Measurements from ENCODE around the gene PRPF8. TPM values are rescaled to one million over a fixed set of nuclear protein-coding genes. Genes with fewer than 3 reads are reported as not detected.

The PRPF8 gene
- total and polyA plus RNA-seq, 4 donors, result 50.2 to 110 (median 82.3) TPM

DNA sequence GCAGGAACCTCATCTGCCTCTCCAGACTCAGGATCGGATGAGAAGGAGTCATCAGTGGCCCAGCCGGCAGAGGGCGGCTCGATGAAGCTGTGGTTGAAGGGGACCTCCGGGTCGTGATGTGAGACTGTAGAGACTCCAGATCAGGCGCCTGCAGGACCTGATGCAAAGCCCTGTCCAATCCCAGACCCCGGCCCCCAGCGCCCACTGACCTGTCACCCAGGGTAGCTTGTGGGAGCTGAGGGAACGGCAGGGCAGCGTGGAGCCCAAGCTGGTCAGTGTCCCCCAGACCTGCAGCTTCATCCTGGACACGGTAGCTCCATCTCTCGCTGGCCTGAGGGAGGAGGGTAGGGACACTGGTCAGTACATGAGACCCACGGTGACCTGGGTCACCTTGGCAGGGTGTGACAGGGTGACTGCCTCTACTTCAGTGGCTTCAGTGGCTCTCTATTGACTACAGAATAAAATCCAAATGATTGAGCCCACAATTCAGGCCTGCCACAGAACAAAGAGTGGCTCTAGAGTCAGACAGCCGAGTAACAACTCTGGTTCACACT, 47.9 kb downstream of the PRPF8 start (continued):
- TF ChIP-seq, protein P1, sequence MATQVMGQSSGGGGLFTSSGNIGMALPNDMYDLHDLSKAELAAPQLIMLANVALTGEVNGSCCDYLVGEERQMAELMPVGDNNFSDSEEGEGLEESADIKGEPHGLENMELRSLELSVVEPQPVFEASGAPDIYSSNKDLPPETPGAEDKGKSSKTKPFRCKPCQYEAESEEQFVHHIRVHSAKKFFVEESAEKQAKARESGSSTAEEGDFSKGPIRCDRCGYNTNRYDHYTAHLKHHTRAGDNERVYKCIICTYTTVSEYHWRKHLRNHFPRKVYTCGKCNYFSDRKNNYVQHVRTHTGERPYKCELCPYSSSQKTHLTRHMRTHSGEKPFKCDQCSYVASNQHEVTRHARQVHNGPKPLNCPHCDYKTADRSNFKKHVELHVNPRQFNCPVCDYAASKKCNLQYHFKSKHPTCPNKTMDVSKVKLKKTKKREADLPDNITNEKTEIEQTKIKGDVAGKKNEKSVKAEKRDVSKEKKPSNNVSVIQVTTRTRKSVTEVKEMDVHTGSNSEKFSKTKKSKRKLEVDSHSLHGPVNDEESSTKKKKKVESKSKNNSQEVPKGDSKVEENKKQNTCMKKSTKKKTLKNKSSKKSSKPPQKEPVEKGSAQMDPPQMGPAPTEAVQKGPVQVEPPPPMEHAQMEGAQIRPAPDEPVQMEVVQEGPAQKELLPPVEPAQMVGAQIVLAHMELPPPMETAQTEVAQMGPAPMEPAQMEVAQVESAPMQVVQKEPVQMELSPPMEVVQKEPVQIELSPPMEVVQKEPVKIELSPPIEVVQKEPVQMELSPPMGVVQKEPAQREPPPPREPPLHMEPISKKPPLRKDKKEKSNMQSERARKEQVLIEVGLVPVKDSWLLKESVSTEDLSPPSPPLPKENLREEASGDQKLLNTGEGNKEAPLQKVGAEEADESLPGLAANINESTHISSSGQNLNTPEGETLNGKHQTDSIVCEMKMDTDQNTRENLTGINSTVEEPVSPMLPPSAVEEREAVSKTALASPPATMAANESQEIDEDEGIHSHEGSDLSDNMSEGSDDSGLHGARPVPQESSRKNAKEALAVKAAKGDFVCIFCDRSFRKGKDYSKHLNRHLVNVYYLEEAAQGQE (IDR thresholded peaks at IDR 0.05), result no peak
- TF ChIP-seq HNF4A (conservative IDR thresholded peaks at IDR 0.05), result no peak
- no peak for TF ChIP-seq EGR1 (IDR thresholded peaks at IDR 0.05; ENCODE audit: low read depth in 2 of 2)
- no peak for TF ChIP-seq SP1 (IDR thresholded peaks at IDR 0.05)
- no peak for TF ChIP-seq TAF1 (conservative IDR thresholded peaks at IDR 0.05)
- TF ChIP-seq, protein P2, sequence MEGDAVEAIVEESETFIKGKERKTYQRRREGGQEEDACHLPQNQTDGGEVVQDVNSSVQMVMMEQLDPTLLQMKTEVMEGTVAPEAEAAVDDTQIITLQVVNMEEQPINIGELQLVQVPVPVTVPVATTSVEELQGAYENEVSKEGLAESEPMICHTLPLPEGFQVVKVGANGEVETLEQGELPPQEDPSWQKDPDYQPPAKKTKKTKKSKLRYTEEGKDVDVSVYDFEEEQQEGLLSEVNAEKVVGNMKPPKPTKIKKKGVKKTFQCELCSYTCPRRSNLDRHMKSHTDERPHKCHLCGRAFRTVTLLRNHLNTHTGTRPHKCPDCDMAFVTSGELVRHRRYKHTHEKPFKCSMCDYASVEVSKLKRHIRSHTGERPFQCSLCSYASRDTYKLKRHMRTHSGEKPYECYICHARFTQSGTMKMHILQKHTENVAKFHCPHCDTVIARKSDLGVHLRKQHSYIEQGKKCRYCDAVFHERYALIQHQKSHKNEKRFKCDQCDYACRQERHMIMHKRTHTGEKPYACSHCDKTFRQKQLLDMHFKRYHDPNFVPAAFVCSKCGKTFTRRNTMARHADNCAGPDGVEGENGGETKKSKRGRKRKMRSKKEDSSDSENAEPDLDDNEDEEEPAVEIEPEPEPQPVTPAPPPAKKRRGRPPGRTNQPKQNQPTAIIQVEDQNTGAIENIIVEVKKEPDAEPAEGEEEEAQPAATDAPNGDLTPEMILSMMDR (IDR thresholded peaks at IDR 0.05; ENCODE audit: low read depth, low read length, missing input control), result no peak

DNA sequence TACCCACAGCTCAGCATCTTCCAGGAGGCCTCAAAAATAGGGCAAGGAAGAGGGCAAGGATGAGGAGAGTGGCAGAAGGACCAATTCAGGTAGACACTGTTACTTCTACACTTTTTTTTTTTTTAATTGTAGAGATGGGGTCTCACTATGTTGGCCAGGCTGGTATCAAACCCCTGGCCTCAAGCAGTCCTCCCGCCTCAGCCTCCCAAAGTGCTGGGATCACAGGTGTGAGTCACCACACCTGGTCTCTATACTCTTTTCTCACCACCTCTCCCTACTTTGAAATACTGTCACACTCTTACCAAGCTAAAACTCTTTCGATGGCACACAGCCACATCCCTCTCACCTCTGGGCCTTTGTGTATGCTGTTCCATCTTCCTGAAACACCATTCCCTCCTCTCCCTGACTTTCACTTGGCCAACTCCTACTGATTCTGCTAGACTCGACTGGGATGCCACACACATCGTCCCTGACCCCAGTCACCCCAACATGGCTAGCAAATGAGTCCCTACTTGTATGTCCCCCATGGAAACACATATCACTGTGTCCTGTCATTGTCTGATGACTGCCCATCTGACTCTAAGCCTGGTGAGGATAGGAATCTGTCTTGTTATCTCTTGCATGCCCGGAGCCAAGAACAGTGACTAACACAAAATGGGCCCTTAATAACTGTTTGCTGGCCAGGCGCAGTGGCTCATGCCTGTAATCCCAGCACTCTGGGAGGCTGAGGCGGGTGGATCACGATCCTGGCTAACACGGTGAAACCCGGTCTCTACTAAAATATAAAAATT, 48.8 kb downstream of the PRPF8 start:
- Histone ChIP-seq H3K36me3 (ENCODE audit: control insufficient read depth in 4 of 4, insufficient read depth in 3 of 4, low read depth in 1 of 4, low read length in 3 of 4) (peaks cover 6 to 20% (median 13%) of the 10 kb centered on the region in 4 donors), H3K4me3 (ENCODE audit: low read depth in 1 of 3, low read length in 3 of 3) (no peak overlapping the region), H3K27ac (ENCODE audit: low read depth in 1 of 2, low read length in 2 of 2) (no peak overlapping the region), H3K27me3 (ENCODE audit: control insufficient read depth in 4 of 4, insufficient read depth in 4 of 4, low read length in 3 of 4) (no peaks in the 10 kb centered on the region), H3K9me3 (ENCODE audit: control insufficient read depth in 4 of 4, low read length in 3 of 4) (no peaks in the 10 kb centered on the region), H3K4me1 (ENCODE audit: control insufficient read depth in 4 of 4, insufficient read depth in 4 of 4, low read length in 3 of 4) (no peaks in the 10 kb centered on the region), H3K9ac (ENCODE audit: low read depth in 1 of 2, low read length in 2 of 2) (no peak overlapping the region)
- TF ChIP-seq EGR1 (IDR thresholded peaks at IDR 0.05; ENCODE audit: low read depth in 2 of 2), result no peak
- TF ChIP-seq, protein P2 (IDR thresholded peaks at IDR 0.05; ENCODE audit: low read depth, low read length, missing input control), result no peak
- no peak for TF ChIP-seq NR2F2 (IDR thresholded peaks at IDR 0.05)
- no peak for TF ChIP-seq FOXA1 (IDR thresholded peaks at IDR 0.05)
- TF ChIP-seq HNF4G (IDR thresholded peaks at IDR 0.05), result no peak
- TF ChIP-seq, protein P3, sequence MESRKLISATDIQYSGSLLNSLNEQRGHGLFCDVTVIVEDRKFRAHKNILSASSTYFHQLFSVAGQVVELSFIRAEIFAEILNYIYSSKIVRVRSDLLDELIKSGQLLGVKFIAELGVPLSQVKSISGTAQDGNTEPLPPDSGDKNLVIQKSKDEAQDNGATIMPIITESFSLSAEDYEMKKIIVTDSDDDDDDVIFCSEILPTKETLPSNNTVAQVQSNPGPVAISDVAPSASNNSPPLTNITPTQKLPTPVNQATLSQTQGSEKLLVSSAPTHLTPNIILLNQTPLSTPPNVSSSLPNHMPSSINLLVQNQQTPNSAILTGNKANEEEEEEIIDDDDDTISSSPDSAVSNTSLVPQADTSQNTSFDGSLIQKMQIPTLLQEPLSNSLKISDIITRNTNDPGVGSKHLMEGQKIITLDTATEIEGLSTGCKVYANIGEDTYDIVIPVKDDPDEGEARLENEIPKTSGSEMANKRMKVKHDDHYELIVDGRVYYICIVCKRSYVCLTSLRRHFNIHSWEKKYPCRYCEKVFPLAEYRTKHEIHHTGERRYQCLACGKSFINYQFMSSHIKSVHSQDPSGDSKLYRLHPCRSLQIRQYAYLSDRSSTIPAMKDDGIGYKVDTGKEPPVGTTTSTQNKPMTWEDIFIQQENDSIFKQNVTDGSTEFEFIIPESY (IDR thresholded peaks at IDR 0.05), result no peak
- TF ChIP-seq, protein P4, sequence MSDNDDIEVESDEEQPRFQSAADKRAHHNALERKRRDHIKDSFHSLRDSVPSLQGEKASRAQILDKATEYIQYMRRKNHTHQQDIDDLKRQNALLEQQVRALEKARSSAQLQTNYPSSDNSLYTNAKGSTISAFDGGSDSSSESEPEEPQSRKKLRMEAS (IDR thresholded peaks at IDR 0.05), result no peak
- TF ChIP-seq GABPA (IDR thresholded peaks at IDR 0.05 in 1 of 2, conservative IDR thresholded peaks at IDR 0.05 in 1 of 2), result no peak
- DNase-seq (ENCODE audit: low spot score), result no peak
- WGBS, result 87% methylated on average over 10 of the region's 10 CpGs

Measured in liver (tissue), 9 donors.